WTC11 (cell line): Measurements from ENCODE around the gene PARVG. TPM values are rescaled to one million over a fixed set of nuclear protein-coding genes. Genes with fewer than 3 reads are reported as not detected.

Experiments used
- ATAC-seq: fragments of 200-7000 bp; cut with Tn5 transposase; 2 replicates; pipeline ENCODE4 v1.10.0; 2021; ENCODE audit warnings: mild to moderate bottlenecking, moderate library complexity
- CTCF ChIA-PET: fragments of 300-600 bp; sonication (Branson Sonifier 250); formaldehyde crosslinking; loops from one replicate; lab custom pipeline; 2021; ENCODE audit warnings: antibody characterized with exemption; lab: Charles Lee
- POLR2A ChIA-PET: fragments of 350-600 bp; sonication (Branson Sonifier 250); formaldehyde crosslinking; loops from one replicate; lab custom pipeline; 2021; ENCODE audit warnings: antibody characterized with exemption; lab: Charles Lee
- DNase-seq: peaks from one replicate; pipeline ENCODE4 v3.0.0; 2021; ENCODE audit warnings: low spot score
- H3K27ac Mint-ChIP-seq: 2 replicates; pipeline ENCODE4 v1.8.0; 2021; ENCODE audit warnings: mixed read lengths
- H3K27me3 Mint-ChIP-seq: 2 replicates; pipeline ENCODE4 v1.8.0; 2021; ENCODE audit warnings: low read depth, mild to moderate bottlenecking, moderate library complexity, mixed read lengths
- H3K36me3 Mint-ChIP-seq: 2 replicates; pipeline ENCODE4 v1.8.0; 2021; ENCODE audit warnings: mixed read lengths
- H3K4me1 Mint-ChIP-seq: 2 replicates; pipeline ENCODE4 v1.8.0; 2022; ENCODE audit warnings: mixed read lengths
- H3K4me3 Mint-ChIP-seq: 2 replicates; pipeline ENCODE4 v1.8.0; 2021; ENCODE audit warnings: mild to moderate bottlenecking, moderate library complexity, mixed read lengths
- H3K9me3 Mint-ChIP-seq: 2 replicates; pipeline ENCODE4 v1.8.0; 2021; ENCODE audit warnings: mixed read lengths
- CBFB ChIP-seq: sonication (generic); formaldehyde crosslinking; IDR thresholded peaks from 2 replicates; pipeline ENCODE4 v1.8.1; 2022; ENCODE audit warnings: mild to moderate bottlenecking, low read depth, missing genetic modification reagents
- CTCF ChIP-seq: fragments of 200-600 bp; IDR thresholded peaks from 2 replicates; pipeline ENCODE4 v1.8.0; 2022; ENCODE audit warnings: antibody characterized with exemption
- FOXP1 ChIP-seq: sonication (generic); formaldehyde crosslinking; IDR thresholded peaks from 2 replicates; pipeline ENCODE4 v1.8.0; 2022; ENCODE audit warnings: missing genetic modification reagents, mild to moderate bottlenecking, moderate library complexity, borderline replicate concordance
- FOXP4 ChIP-seq: sonication (generic); formaldehyde crosslinking; IDR thresholded peaks from 2 replicates; pipeline ENCODE4 v1.8.0; 2022; ENCODE audit warnings: mild to moderate bottlenecking, missing genetic modification reagents
- IRF1 ChIP-seq: sonication (generic); formaldehyde crosslinking; IDR thresholded peaks from 2 replicates; pipeline ENCODE4 v1.8.0; 2023; ENCODE audit warnings: missing genetic modification reagents
- KAT7 ChIP-seq: sonication (generic); formaldehyde crosslinking; IDR thresholded peaks from 2 replicates; pipeline ENCODE4 v1.8.1; 2023; ENCODE audit warnings: missing genetic modification reagents, mild to moderate bottlenecking, borderline replicate concordance
- MLX ChIP-seq: sonication (generic); formaldehyde crosslinking; IDR thresholded peaks from 2 replicates; pipeline ENCODE4 v1.8.1; 2023; ENCODE audit warnings: mild to moderate bottlenecking, missing genetic modification reagents, moderate library complexity
- RELA ChIP-seq: sonication (generic); formaldehyde crosslinking; IDR thresholded peaks from 2 replicates; pipeline ENCODE4 v1.8.1; 2022; ENCODE audit warnings: missing genetic modification reagents, mild to moderate bottlenecking, borderline replicate concordance
- RORB ChIP-seq: fragments of 250-450 bp; sonication (Bioruptor Pico); IDR thresholded peaks from 2 replicates; pipeline ENCODE4 v1.9.0; 2021; ENCODE audit warnings: mild to moderate bottlenecking
- SMAD4 ChIP-seq: sonication (generic); formaldehyde crosslinking; IDR thresholded peaks from 2 replicates; pipeline ENCODE4 v1.8.0; 2022; ENCODE audit warnings: mild to moderate bottlenecking, missing genetic modification reagents
- SP1 ChIP-seq: sonication (generic); formaldehyde crosslinking; conservative IDR thresholded peaks from 2 replicates; pipeline ENCODE4 v1.8.1; 2022; ENCODE audit warnings: missing genetic modification reagents
- TCF7 ChIP-seq: sonication (generic); formaldehyde crosslinking; IDR thresholded peaks from 2 replicates; pipeline ENCODE4 v1.8.0; 2022; ENCODE audit warnings: mild to moderate bottlenecking, low read depth, missing genetic modification reagents, moderate library complexity
- TEAD1 ChIP-seq: sonication (generic); formaldehyde crosslinking; IDR thresholded peaks from 2 replicates; pipeline ENCODE4 v1.8.0; 2022; ENCODE audit warnings: mild to moderate bottlenecking, missing genetic modification reagents
- TEAD4 ChIP-seq: sonication (generic); formaldehyde crosslinking; IDR thresholded peaks from 2 replicates; pipeline ENCODE4 v1.8.0; 2022; ENCODE audit warnings: mild to moderate bottlenecking, missing genetic modification reagents
- USF2 ChIP-seq: sonication (generic); formaldehyde crosslinking; IDR thresholded peaks from 2 replicates; pipeline ENCODE4 v1.8.1; 2023; ENCODE audit warnings: mild to moderate bottlenecking, missing genetic modification reagents, moderate library complexity
- ZNF121 ChIP-seq: sonication (generic); formaldehyde crosslinking; IDR thresholded peaks from 2 replicates; pipeline ENCODE4 v1.8.0; 2023; ENCODE audit warnings: missing genetic modification reagents
- ZNF396 ChIP-seq: fragments of 250-450 bp; sonication (Bioruptor Pico); IDR thresholded peaks from 2 replicates; pipeline ENCODE4 v1.8.0; 2021; ENCODE audit warnings: mild to moderate bottlenecking, moderate library complexity, borderline replicate concordance
- ZNF416 ChIP-seq: fragments of 250-450 bp; sonication (Bioruptor Pico); IDR thresholded peaks from 2 replicates; pipeline ENCODE4 v1.9.0; 2021; ENCODE audit warnings: mild to moderate bottlenecking, inconsistent platforms
- ZNF512 ChIP-seq: sonication (generic); formaldehyde crosslinking; IDR thresholded peaks from 2 replicates; pipeline ENCODE4 v1.8.1; 2022; ENCODE audit warnings: missing genetic modification reagents, borderline replicate concordance
- total RNA-seq: library from RNA; stranded (reverse); gene quantifications from 3 replicates; pipeline ENCODE4 v1.2.3, GENCODE V29; 2021

Gene PARVG
- total RNA-seq, 1 experiment from 2014 or later = 0.94 TPM

- TF ChIP-seq ZNF121 (CRISPR knock-in tag) (no peak), FOXP4 (CRISPR knock-in tag) (no peak), TCF7 (CRISPR knock-in tag) (no peak), KAT7 (no peak), TEAD1 (CRISPR knock-in tag) (no peak), ZNF396 (CRISPR knock-in tag) (no peak)
Measured at GRCh38 chr22:44193535-44193891, 12.8 kb downstream of the PARVG start (continued).

GRCh38 chr22:44194569-44194968, 13.8 kb downstream of the PARVG start:
- H3K27ac Mint-ChIP-seq = no peak overlapping the region
- no peaks in the 10 kb centered on the region for H3K36me3 Mint-ChIP-seq
- H3K27me3 Mint-ChIP-seq = no peaks in the 10 kb centered on the region
- TF ChIP-seq USF2 (CRISPR knock-in tag) = no peak
- no peak for TF ChIP-seq TEAD4
- TF ChIP-seq ZNF512 (CRISPR knock-in tag) = no peak
- no peak for TF ChIP-seq CTCF
- no peak for TF ChIP-seq MLX
- TF ChIP-seq SP1 (CRISPR knock-in tag) = no peak
- no peak for TF ChIP-seq RORB (CRISPR knock-in tag)
- TF ChIP-seq ZNF416 (CRISPR knock-in tag) = no peak
- no peak for TF ChIP-seq IRF1 (CRISPR knock-in tag)
- no peak for TF ChIP-seq FOXP1 (CRISPR knock-in tag)
- no peak for TF ChIP-seq SMAD4 (CRISPR knock-in tag)
- TF ChIP-seq RELA (CRISPR knock-in tag) = no peak
- TF ChIP-seq CBFB (CRISPR knock-in tag) = no peak
- H3K9me3 Mint-ChIP-seq = peaks cover 11% of the 10 kb centered on the region
- peaks cover 8% of the 10 kb centered on the region; the same call in 1 of the 2 replicates for H3K4me1 Mint-ChIP-seq
- ChIA-PET POLR2A (no interaction called here), CTCF (no interaction called here)
- no peak for DNase-seq
- ATAC-seq = no peak
- H3K4me3 Mint-ChIP-seq = no peak overlapping the region
